HL-60 (cell line): ENCODE results near the gene CCR2.
"Not testable (repeated sequence)": the region's sequence is repeated elsewhere in the genome, so short reads cannot be mapped to it uniquely, and the experiment has no call there.

ENCODE experiments used
- DNase-seq, 2 experiments: peaks; one replicate each; pipeline ENCODE4 v3.0.0-alpha.2; 2010 to 2020; ENCODE audit warnings: low read depth in 1 of 2, low spot score in 1 of 2
- H3K27ac ChIP-seq: fragments of 250-450 bp; sonication (Bioruptor Pico); replicated peaks from 2 replicates; pipeline ENCODE4 v1.5.1; 2020; ENCODE audit warnings: mild to moderate bottlenecking, moderate library complexity
- H3K27me3 ChIP-seq: fragments of 250-450 bp; sonication (Bioruptor Pico); 2 replicates; pipeline ENCODE4 v1.5.1; 2021; ENCODE audit warnings: mild to moderate bottlenecking, moderate library complexity; ENCODE audit not compliant: insufficient read depth, poor library complexity, severe bottlenecking
- H3K4me3 ChIP-seq: replicated peaks from 2 replicates; pipeline ENCODE4 v1.5.1; 2011; ENCODE audit warnings: mild to moderate bottlenecking, control low read depth, low read length; ENCODE audit not compliant: insufficient read depth
- GABPA ChIP-seq: IDR thresholded peaks from 2 replicates; pipeline ENCODE4 v1.6.1; 2012; ENCODE audit warnings: low read depth
- POLR2AphosphoS5 ChIP-seq: IDR thresholded peaks from 2 replicates; pipeline ENCODE4 v1.6.1; 2012; ENCODE audit warnings: low read depth
- SPI1 ChIP-seq: IDR thresholded peaks from 2 replicates; pipeline ENCODE4 v1.6.1; 2012; ENCODE audit warnings: low read depth, mild to moderate bottlenecking, borderline replicate concordance
- TF ChIP-seq, protein P1 (sequence below): IDR thresholded peaks from one replicate; pipeline ENCODE4 v1.5.1; 2011; ENCODE audit warnings: low read length, control low read depth, inconsistent platforms; ENCODE audit not compliant: insufficient read depth
- TF ChIP-seq, protein P2 (sequence below): IDR thresholded peaks from 2 replicates; pipeline ENCODE4 v1.6.1; 2012; ENCODE audit warnings: low read depth; ENCODE audit not compliant: insufficient replicate concordance

The CCR2 gene

GRCh38 chr3:46400000-46400734 lies 46.3 kb downstream of the CCR2 start:
- no peak overlapping the region for H3K27ac ChIP-seq
- no peaks in the 10 kb centered on the region for H3K27me3 ChIP-seq
- H3K4me3 ChIP-seq: no peak overlapping the region
- DNase-seq: no peak
- TF ChIP-seq SPI1: no peak
- TF ChIP-seq, protein P1, sequence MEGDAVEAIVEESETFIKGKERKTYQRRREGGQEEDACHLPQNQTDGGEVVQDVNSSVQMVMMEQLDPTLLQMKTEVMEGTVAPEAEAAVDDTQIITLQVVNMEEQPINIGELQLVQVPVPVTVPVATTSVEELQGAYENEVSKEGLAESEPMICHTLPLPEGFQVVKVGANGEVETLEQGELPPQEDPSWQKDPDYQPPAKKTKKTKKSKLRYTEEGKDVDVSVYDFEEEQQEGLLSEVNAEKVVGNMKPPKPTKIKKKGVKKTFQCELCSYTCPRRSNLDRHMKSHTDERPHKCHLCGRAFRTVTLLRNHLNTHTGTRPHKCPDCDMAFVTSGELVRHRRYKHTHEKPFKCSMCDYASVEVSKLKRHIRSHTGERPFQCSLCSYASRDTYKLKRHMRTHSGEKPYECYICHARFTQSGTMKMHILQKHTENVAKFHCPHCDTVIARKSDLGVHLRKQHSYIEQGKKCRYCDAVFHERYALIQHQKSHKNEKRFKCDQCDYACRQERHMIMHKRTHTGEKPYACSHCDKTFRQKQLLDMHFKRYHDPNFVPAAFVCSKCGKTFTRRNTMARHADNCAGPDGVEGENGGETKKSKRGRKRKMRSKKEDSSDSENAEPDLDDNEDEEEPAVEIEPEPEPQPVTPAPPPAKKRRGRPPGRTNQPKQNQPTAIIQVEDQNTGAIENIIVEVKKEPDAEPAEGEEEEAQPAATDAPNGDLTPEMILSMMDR: no peak
- TF ChIP-seq GABPA: no peak
- no peak for TF ChIP-seq POLR2AphosphoS5
- TF ChIP-seq, protein P2, sequence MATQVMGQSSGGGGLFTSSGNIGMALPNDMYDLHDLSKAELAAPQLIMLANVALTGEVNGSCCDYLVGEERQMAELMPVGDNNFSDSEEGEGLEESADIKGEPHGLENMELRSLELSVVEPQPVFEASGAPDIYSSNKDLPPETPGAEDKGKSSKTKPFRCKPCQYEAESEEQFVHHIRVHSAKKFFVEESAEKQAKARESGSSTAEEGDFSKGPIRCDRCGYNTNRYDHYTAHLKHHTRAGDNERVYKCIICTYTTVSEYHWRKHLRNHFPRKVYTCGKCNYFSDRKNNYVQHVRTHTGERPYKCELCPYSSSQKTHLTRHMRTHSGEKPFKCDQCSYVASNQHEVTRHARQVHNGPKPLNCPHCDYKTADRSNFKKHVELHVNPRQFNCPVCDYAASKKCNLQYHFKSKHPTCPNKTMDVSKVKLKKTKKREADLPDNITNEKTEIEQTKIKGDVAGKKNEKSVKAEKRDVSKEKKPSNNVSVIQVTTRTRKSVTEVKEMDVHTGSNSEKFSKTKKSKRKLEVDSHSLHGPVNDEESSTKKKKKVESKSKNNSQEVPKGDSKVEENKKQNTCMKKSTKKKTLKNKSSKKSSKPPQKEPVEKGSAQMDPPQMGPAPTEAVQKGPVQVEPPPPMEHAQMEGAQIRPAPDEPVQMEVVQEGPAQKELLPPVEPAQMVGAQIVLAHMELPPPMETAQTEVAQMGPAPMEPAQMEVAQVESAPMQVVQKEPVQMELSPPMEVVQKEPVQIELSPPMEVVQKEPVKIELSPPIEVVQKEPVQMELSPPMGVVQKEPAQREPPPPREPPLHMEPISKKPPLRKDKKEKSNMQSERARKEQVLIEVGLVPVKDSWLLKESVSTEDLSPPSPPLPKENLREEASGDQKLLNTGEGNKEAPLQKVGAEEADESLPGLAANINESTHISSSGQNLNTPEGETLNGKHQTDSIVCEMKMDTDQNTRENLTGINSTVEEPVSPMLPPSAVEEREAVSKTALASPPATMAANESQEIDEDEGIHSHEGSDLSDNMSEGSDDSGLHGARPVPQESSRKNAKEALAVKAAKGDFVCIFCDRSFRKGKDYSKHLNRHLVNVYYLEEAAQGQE: no peak

DNA sequence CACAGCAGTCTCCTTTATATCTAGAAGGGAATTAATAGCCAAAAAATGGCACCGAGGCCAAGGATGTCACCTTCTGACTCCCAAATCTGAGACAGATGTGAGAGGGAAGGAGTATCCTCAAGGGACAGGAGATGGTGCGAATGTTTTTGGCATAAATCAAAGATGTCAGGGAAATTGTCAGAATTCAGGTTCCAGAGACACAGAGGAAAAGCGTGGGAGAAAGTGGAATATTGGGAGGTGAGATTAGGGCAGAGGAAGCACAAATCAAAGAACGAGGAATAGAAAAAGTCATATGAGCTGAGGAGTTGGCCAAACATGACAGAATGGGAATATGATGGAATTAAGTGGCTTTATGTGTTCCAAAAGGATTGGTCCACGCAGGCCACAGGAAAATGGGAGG lies 46.9 kb downstream of the CCR2 start:
- DNase-seq: no peak
- Histone ChIP-seq H3K4me3 (no peak overlapping the region), H3K27me3 (no peaks in the 10 kb centered on the region), H3K27ac (no peak overlapping the region)
- TF ChIP-seq, protein P2: no peak
- no peak for TF ChIP-seq POLR2AphosphoS5

DNA sequence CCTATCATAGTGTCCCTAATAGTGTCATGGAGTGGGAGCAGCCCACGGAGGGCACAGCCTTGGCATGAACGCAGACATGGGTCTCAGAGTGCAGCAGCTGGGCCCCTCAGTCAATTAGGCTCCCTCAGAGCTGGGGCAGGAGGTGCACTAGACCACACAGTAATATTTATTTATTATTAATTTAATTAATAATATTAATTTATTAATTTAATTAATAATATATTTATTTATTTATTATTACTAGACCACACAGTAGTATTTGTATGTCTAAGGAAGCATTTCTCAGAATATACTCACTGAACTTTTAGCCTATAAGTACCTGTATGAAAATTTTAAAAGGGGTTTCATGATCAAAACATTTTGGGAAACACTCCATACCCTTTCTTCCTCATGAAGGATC lies 47.7 kb downstream of the CCR2 start:
- no peak for DNase-seq
- Histone ChIP-seq H3K27me3 (no peaks in the 10 kb centered on the region), H3K4me3 (no peak overlapping the region), H3K27ac (no peak overlapping the region)
- TF ChIP-seq SPI1 (no peak), GABPA (no peak)
- TF ChIP-seq, protein P1: no peak
- TF ChIP-seq, protein P2: no peak

DNA sequence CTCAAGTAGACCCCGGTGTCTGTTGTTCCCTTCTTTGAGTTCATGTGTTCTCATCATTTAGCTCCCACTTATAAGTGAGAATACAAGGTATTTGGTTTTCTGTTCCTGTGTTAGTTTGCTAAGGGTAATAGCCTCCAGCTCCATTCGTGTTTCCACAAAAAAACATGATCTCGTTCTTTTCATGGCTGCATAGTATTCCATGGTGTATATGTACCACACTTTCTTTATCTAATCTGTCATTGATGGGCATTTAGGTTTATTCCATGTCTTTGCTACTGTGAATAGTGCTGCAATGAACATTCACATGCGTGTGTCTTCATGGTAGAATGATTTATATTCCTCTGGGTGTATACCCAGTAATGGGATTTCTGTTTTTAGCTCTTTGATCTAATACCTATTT lies 49.0 kb downstream of the CCR2 start:
- not testable (repeated sequence) for H3K27ac ChIP-seq, H3K27me3 ChIP-seq, H3K4me3 ChIP-seq, DNase-seq
